Testis (tissue), 3 donors: ENCODE results near the gene CD69. TPM values are rescaled to one million over a fixed set of nuclear protein-coding genes. Genes with fewer than 3 reads are reported as not detected.
"Not testable (repeated sequence)": the region's sequence is repeated elsewhere in the genome, so short reads cannot be mapped to it uniquely, and the experiment has no call there.

Source experiments
- DNase-seq: peaks from one replicate; pipeline ENCODE4 v3.0.0-alpha.2; 2019
- H3K27ac ChIP-seq, 2 donors: fragments of 200-600 bp; sonication (generic); one replicate each; pipeline ENCODE4 v1.5.1; 2019
- H3K27me3 ChIP-seq: fragments of 200-600 bp; sonication (generic); one replicate; pipeline ENCODE4 v1.5.1; 2019
- H3K36me3 ChIP-seq: fragments of 200-600 bp; sonication (generic); one replicate; pipeline ENCODE4 v1.5.1; 2017; ENCODE audit warnings: low read depth; ENCODE audit errors: missing control alignments
- H3K4me1 ChIP-seq: fragments of 200-600 bp; sonication (generic); one replicate; pipeline ENCODE4 v1.5.1; 2019
- H3K4me3 ChIP-seq, 2 donors: fragments of 200-600 bp; sonication (generic); one replicate each; pipeline ENCODE4 v1.5.1; 2017 to 2019
- H3K9me3 ChIP-seq: fragments of 200-600 bp; sonication (generic); one replicate; pipeline ENCODE4 v1.5.1; 2017
- POLR2A ChIP-seq: fragments of 450-650 bp; IDR thresholded peaks from one replicate; pipeline ENCODE4 v1.6.1; 2017; ENCODE audit warnings: antibody characterized with exemption, mild to moderate bottlenecking, moderate library complexity
- WGBS, 2 donors: methylation state at CpG; one replicate each; pipeline ENCODE4 v1.1.5; 2018; 5-methylcytosine and 5-hydroxymethylcytosine counted together
- intact Hi-C: fragments of 100-400 bp; cut with DNase I; formaldehyde crosslinking; loops from one replicate; pipeline ENCODE4 v1.15.1; 2023; ENCODE audit warnings: low total_unique reads
- polyA plus RNA-seq: library from polyadenylated mRNA; stranded (reverse); fragments of 350-450 nt; fragmentation: Illumina TruSeq; extraction: RNeasy Lipid Tissue Mini Kit (QIAGEN cat#74804); gene quantifications from one replicate; pipeline ENCODE4 v1.2.3, GENCODE V29; 2014; ENCODE audit warnings: low read depth, low replicate concordance; ENCODE audit not compliant: insufficient read depth
- total RNA-seq, 2 donors: library from RNA; depleted of rRNA; stranded (reverse); fragments of >200 nt; gene quantifications; one replicate each; pipeline ENCODE4 v1.2.3, GENCODE V29; 2016
- TF ChIP-seq, protein P1 (sequence below), 3 experiments: fragments of 450-650 bp in 2 of 3; fragments of 200-600 bp in 1 of 3; sonication (generic) in 1 of 3; IDR thresholded peaks; one replicate each; pipeline ENCODE4 v1.5.1; 2016 to 2019; ENCODE audit warnings: antibody characterized with exemption in 3 of 3, mild to moderate bottlenecking in 2 of 3, moderate library complexity in 1 of 3

Gene CD69
- total and polyA plus RNA-seq, 3 donors from 2014 or later, result 2.1 to 3.3 (median 3.0) TPM

DNA sequence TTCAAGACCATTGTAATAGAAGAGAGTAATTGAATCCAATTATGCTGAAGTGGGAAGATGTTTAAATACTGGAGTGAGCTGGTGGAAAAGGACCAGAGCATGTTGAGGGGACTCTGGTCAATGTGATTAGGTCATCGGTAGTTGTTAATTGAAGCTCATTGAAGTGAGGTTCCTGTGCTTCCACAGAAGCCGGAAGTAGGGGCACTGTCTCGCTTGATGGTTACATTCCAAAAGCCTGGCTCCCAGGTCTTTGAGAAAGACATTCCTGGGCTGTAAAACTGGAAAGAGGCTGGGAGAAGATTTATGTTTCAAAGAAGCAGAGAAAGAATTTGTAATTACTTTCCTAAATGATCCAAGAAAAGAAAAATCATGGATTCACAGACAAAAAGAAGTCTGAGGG, 15.5 kb downstream of the CD69 start:
- TF ChIP-seq POLR2A, result no peak
- TF ChIP-seq, protein P1, sequence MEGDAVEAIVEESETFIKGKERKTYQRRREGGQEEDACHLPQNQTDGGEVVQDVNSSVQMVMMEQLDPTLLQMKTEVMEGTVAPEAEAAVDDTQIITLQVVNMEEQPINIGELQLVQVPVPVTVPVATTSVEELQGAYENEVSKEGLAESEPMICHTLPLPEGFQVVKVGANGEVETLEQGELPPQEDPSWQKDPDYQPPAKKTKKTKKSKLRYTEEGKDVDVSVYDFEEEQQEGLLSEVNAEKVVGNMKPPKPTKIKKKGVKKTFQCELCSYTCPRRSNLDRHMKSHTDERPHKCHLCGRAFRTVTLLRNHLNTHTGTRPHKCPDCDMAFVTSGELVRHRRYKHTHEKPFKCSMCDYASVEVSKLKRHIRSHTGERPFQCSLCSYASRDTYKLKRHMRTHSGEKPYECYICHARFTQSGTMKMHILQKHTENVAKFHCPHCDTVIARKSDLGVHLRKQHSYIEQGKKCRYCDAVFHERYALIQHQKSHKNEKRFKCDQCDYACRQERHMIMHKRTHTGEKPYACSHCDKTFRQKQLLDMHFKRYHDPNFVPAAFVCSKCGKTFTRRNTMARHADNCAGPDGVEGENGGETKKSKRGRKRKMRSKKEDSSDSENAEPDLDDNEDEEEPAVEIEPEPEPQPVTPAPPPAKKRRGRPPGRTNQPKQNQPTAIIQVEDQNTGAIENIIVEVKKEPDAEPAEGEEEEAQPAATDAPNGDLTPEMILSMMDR (IDR thresholded peaks at IDR 0.05), result no peak

DNA sequence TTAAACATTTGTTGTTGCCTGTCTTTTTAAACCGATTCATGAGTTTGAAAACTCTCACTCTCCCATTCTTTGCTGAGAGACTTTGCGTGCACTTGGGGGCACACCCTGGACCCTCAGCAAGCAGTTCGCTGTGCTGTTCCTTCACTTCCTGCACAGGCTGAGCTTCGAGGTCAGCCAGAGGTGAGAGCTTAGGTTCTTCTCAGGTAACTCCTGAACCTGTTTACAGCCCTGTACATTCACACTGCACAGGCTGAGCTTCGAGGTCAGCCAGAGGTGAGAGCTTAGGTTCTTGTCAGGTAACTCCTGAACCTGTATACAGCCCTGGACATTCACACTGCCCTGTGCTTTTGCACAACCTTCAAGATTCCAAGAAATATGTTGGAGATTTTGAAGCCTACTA, 18.0 kb downstream of the CD69 start:
- Histone ChIP-seq H3K27ac (no peak overlapping the region), H3K9me3 (no peaks in the 10 kb centered on the region), H3K4me1 (no peaks in the 10 kb centered on the region), H3K36me3 (no peaks in the 10 kb centered on the region), H3K27me3 (no peaks in the 10 kb centered on the region), H3K4me3 (no peak overlapping the region)
- DNase-seq, result no peak
- intact Hi-C loops, result no loop called here
- no peak for TF ChIP-seq POLR2A
- TF ChIP-seq, protein P1 (IDR thresholded peaks at IDR 0.05), result no peak
- 45 to 78% methylated on average over 5 of the region's 5 CpGs for WGBS, 2 donors

More for the DNA sequence above, 15.5 kb downstream of the CD69 start:
- Histone ChIP-seq H3K4me1 (no peaks in the 10 kb centered on the region), H3K9me3 (no peaks in the 10 kb centered on the region), H3K36me3 (no peaks in the 10 kb centered on the region), H3K4me3 (no peak overlapping the region), H3K27me3 (no peaks in the 10 kb centered on the region), H3K27ac (no peak overlapping the region)
- intact Hi-C loops, result no loop called here
- 68 to 79% methylated on average over 3 of the region's 3 CpGs for WGBS, 2 donors
- no peak for DNase-seq

DNA sequence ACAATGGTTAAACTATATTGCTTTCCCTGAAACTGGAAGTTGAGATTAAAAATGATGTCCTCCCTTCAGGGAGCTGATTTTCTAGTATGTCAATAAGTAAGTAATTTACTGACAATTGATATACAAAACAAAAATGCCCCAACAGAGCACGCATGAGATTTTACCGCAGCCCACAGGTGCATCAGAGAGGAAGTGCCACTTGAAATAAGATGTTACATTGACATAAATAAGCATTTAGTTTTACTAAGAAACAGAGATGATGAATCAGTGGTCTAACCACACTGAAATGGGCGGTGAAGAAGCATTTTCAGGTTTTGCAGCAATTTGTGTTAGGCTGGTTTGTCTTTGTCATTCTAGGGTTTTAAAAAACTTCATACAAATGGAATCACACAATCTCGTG, 19.0 kb downstream of the CD69 start:
- H3K27ac ChIP-seq, result no peak overlapping the region
- DNase-seq, result no peak
- no peaks in the 10 kb centered on the region for H3K9me3 ChIP-seq
- H3K36me3 ChIP-seq, result no peaks in the 10 kb centered on the region
- intact Hi-C loops, result no loop called here
- no peaks in the 10 kb centered on the region for H3K4me1 ChIP-seq
- no peak overlapping the region for H3K4me3 ChIP-seq
- H3K27me3 ChIP-seq, result no peaks in the 10 kb centered on the region
- TF ChIP-seq POLR2A, result no peak
- TF ChIP-seq, protein P1 (IDR thresholded peaks at IDR 0.05), result no peak
- 81 to 85% methylated on average over 4 of the region's 4 CpGs for WGBS, 2 donors

DNA sequence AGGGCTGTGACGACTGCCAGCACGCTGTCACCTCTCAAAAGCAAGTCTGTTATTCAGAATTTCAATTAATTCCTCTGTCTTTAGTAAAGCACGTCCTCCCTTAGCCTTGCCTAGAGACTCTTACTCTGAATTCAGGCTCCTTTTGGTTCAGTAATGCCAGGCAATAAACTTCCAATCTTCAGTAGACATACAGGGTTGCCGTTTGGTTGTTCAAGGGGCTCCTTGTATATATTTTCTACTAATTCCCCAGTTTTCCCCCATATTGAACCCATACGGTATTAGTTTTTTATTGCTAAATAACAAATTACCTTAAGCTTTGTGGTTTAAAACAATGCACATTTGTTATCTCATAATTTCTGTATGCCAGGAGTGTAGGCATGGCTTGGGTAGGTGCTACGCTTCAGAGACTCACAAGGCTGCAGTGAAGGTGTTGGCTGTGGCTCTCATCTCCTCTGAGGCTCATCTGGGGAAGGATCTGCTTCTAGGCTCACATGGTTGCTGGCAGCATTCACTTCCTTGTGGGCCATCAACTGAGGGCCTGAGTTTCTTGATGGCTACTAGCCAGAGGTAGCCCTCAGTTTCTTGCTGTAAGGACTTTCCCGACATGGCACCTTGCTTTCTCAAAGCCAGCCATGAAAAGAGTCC, 20.5 kb downstream of the CD69 start:
- no peaks in the 10 kb centered on the region for H3K4me1 ChIP-seq
- TF ChIP-seq, protein P1 (IDR thresholded peaks at IDR 0.05), result no peak
- TF ChIP-seq POLR2A, result no peak
- H3K27me3 ChIP-seq, result no peaks in the 10 kb centered on the region
- H3K4me3 ChIP-seq, result peak overlapping the region; percentile 51 to 59
- H3K27ac ChIP-seq, result peak overlapping the region in 1 of 2 donors; percentile 61
- no peaks in the 10 kb centered on the region for H3K36me3 ChIP-seq
- DNase-seq, result no peak
- intact Hi-C loops, result no loop called here
- no peaks in the 10 kb centered on the region for H3K9me3 ChIP-seq
- 49 to 59% methylated on average over 7 of the region's 7 CpGs for WGBS, 2 donors

DNA sequence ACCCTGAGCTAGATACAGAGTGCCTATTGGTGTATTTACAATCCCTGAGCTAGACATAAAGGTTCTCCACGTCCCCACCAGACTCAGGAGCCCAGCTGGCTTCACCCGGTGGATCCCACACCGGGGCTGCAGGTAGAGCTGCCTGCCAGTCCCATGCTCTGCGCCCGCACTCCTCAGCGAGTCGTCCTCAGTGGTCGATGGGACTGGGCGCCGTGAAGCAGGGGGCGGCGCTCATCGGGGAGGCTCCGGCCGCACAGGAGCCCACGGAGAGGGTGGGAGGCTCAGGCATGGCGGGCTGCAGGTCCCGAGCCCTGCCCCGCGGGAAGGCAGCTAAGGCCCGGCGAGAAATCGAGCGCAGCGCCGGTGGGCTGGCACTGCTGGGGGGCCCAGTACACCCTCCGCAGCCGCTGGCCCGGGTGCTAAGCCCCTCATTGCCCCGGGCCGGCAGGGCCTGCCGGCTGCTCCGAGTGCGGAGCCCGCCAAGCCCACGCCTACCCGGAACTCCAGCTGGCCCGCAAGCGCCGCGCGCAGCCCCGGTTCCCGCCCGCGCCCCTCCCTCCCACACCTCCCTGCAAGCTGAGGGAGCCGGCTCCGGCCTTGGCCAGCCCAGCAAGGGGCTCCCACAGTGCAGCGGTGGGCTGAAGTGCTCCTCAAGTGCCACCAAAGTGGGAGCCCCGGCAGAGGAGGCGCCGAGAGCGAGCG, 21.1 kb downstream of the CD69 start:
- H3K4me1 ChIP-seq, H3K36me3 ChIP-seq, intact Hi-C loops, H3K9me3 ChIP-seq, H3K27me3 ChIP-seq: not testable (repeated sequence)
- 64 to 71% methylated on average over 3 to 52 of the region's 54 CpGs for WGBS, 2 donors
- Histone ChIP-seq H3K4me3 (peak overlapping the region; percentile 51 to 59), H3K27ac (peak overlapping the region in 1 of 2 donors; percentile 61)
- DNase-seq, result peak; percentile 39

DNA sequence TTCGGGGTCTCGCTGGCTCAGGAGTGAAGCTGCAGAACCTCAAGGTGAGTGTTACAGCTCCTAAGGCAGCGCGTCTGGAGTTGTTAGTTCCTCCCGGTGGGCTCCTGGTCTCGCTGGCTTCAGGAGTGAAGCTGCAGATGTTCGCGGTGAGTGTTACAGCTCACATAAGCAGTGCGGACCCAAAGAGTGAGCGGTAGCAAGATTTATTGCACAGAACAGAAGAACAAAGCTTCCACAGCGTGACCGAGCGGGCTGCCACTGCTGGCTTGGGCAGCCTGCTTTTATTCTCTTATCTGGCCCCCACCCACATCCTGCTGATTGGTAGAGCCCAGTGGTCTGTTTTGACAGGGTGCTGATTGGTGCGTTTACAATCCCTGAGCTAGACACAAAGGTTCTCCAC, 21.8 kb downstream of the CD69 start:
- peak; percentile 32 for DNase-seq

More for the DNA sequence above, 21.8 kb downstream of the CD69 start:
- H3K36me3 ChIP-seq, H3K27me3 ChIP-seq, intact Hi-C loops, H3K4me1 ChIP-seq, H3K27ac ChIP-seq, H3K9me3 ChIP-seq: not testable (repeated sequence)
- 57 to 81% methylated on average over 14 of the region's 14 CpGs for WGBS, 2 donors
- peak overlapping the region; percentile 51 to 59 for H3K4me3 ChIP-seq
